Neural crest cell (in vitro differentiated cells): ENCODE data around the gene SEMA4D. TPM values are rescaled to one million over a fixed set of nuclear protein-coding genes. Genes with fewer than 3 reads are reported as not detected.
A peak's percentile ranks its signal among the peaks of the same experiment; 100 is the strongest.

Experiments used
- DNase-seq: peaks from one replicate; pipeline ENCODE4 v3.0.0; 2021; ENCODE audit warnings: low read depth, mixed read lengths, low spot score
- H3K27ac Mint-ChIP-seq: one replicate; pipeline ENCODE4 v1.8.0; 2021; ENCODE audit warnings: mild to moderate bottlenecking, mixed read lengths; ENCODE audit not compliant: unreplicated experiment
- H3K27me3 Mint-ChIP-seq: 2 replicates; pipeline ENCODE4 v1.8.0; 2021; ENCODE audit warnings: low read depth, mild to moderate bottlenecking, mixed read lengths
- H3K36me3 Mint-ChIP-seq: 2 replicates; pipeline ENCODE4 v1.8.0; 2021; ENCODE audit warnings: low read depth, mild to moderate bottlenecking, mixed read lengths
- H3K4me1 Mint-ChIP-seq: 2 replicates; pipeline ENCODE4 v1.8.0; 2021; ENCODE audit warnings: mixed read lengths
- H3K4me3 Mint-ChIP-seq: one replicate; pipeline ENCODE4 v1.8.0; 2021; ENCODE audit warnings: mild to moderate bottlenecking, mixed read lengths
- H3K9me3 Mint-ChIP-seq: 2 replicates; pipeline ENCODE4 v1.8.0; 2021; ENCODE audit warnings: mixed read lengths
- total RNA-seq: library from RNA; stranded (reverse); gene quantifications from 2 replicates; pipeline ENCODE4 v1.2.1, GENCODE V29; 2021
- TF ChIP-seq, protein P1 (sequence below): fragments of 200-600 bp; sonication (generic); conservative IDR thresholded peaks from 2 replicates; pipeline ENCODE4 v1.5.0; 2021; ENCODE audit warnings: antibody characterized with exemption, mild to moderate bottlenecking

The SEMA4D gene
- total RNA-seq, 1 donor from 2014 or later: 33.5 TPM

DNA sequence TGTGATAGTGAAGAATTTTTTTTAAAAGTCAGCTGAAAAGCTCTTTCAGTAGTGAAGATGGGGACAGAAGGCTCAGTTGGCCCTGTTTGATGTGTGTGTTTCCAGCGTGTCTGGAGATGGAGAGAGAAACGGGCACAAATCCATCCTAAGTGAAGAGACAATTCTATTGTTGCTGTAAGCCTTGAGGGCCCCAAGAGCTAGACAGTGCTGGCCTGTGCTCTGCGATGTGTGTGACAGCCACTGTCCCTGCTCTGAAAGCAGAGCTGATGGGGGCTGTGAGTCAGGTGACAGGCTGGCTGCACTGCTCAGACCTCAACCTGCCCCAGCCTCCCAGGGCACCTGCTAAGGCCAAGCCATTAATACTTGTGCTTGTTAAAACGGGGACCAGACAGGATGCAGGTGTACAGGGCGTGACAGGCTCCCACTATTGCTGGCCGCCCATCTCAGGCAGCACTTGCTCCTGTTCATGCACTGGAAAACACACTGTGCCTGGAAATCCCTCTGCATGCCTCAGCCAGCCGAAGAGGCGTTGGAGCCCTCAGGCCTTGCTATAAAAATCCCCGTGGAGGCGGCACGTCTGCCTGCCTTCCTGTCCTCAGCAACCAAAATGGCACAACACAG lies 44.6 kb upstream of the SEMA4D start:
- TF ChIP-seq, protein P1, sequence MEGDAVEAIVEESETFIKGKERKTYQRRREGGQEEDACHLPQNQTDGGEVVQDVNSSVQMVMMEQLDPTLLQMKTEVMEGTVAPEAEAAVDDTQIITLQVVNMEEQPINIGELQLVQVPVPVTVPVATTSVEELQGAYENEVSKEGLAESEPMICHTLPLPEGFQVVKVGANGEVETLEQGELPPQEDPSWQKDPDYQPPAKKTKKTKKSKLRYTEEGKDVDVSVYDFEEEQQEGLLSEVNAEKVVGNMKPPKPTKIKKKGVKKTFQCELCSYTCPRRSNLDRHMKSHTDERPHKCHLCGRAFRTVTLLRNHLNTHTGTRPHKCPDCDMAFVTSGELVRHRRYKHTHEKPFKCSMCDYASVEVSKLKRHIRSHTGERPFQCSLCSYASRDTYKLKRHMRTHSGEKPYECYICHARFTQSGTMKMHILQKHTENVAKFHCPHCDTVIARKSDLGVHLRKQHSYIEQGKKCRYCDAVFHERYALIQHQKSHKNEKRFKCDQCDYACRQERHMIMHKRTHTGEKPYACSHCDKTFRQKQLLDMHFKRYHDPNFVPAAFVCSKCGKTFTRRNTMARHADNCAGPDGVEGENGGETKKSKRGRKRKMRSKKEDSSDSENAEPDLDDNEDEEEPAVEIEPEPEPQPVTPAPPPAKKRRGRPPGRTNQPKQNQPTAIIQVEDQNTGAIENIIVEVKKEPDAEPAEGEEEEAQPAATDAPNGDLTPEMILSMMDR: no peak
- Mint-ChIP-seq H3K36me3 (peaks cover 4% of the 10 kb centered on the region), H3K27me3 (no peaks in the 10 kb centered on the region), H3K27ac (no peak overlapping the region), H3K4me1 (peaks cover 14% of the 10 kb centered on the region), H3K4me3 (no peak overlapping the region), H3K9me3 (peaks cover 8% of the 10 kb centered on the region)
- no peak for DNase-seq

DNA sequence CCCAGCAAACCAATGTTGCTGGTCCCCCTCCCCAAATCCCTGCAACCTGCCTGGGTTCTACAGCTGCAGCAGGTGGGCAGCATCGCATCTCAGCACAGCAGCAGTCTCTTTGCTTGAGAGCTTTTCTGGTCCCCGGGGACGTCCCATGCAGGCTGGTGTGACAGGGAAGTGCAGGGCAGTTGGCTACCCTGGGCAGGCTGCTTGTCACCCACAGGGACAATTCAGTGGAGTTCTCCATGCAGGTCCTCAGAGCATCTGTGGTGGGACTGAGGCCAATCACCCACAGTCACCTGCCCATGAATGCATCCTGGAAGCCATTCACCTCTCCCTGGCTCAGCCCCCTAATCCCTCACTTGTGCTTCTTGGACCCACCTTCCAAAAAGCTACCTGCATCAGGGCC lies 43.9 kb upstream of the SEMA4D start:
- Mint-ChIP-seq H3K36me3 (peaks cover 4% of the 10 kb centered on the region), H3K4me3 (no peak overlapping the region), H3K4me1 (peaks cover 14% of the 10 kb centered on the region), H3K27ac (no peak overlapping the region), H3K27me3 (no peaks in the 10 kb centered on the region), H3K9me3 (peaks cover 8% of the 10 kb centered on the region)
- no peak for DNase-seq
- TF ChIP-seq, protein P1: no peak

DNA sequence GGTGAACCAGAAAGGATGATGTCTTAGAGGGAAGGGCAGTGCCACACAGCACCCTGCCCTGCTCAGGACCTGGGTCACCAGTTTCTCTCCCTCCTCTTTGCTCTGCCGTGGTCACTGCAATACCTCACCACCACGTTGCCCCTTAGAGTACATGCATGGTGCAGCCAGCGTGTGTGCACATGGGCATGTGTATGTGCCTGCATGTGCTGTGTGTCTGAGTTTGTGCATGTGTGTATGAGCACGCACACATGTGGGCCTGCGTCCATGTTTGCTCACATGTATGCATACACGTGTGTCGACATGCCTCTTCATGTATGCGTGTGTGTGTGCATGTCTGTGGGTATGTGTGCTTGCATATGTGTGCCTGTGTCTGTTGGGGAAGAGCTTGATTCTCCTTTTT lies 41.5 kb upstream of the SEMA4D start:
- H3K4me1 Mint-ChIP-seq: peaks cover 14% of the 10 kb centered on the region
- no peak overlapping the region for H3K27ac Mint-ChIP-seq
- H3K27me3 Mint-ChIP-seq: no peaks in the 10 kb centered on the region

DNA sequence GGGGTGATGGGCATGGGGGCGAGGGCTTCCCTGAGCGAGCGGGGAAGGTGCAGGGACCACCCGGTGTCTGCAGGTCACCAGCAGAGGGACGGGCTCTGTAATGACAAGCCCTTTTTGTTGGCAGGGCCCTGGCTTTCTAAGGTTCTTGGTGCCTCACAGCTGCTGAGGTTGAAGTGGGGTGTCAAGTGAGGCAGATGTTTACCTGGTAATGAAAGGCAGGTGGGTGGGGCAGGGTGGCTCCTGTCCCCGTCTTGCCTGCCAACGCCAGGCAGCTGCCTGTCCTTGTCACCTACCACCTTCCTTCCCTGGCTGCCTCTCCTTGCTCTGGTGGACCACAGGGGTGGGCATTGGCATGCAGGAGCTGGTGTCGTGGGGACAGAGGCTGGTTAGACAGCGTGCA lies 41.0 kb upstream of the SEMA4D start:
- Mint-ChIP-seq H3K4me3 (no peak overlapping the region), H3K27me3 (no peaks in the 10 kb centered on the region), H3K4me1 (peaks cover 14% of the 10 kb centered on the region), H3K27ac (peak overlapping the region; percentile 43), H3K9me3 (no peaks in the 10 kb centered on the region), H3K36me3 (no peaks in the 10 kb centered on the region)
- no peak for DNase-seq
- TF ChIP-seq, protein P1: no peak

More for the DNA sequence above, 41.5 kb upstream of the SEMA4D start:
- Mint-ChIP-seq H3K4me3 (no peak overlapping the region), H3K36me3 (no peaks in the 10 kb centered on the region), H3K9me3 (no peaks in the 10 kb centered on the region)
- TF ChIP-seq, protein P1: no peak
- DNase-seq: no peak

DNA sequence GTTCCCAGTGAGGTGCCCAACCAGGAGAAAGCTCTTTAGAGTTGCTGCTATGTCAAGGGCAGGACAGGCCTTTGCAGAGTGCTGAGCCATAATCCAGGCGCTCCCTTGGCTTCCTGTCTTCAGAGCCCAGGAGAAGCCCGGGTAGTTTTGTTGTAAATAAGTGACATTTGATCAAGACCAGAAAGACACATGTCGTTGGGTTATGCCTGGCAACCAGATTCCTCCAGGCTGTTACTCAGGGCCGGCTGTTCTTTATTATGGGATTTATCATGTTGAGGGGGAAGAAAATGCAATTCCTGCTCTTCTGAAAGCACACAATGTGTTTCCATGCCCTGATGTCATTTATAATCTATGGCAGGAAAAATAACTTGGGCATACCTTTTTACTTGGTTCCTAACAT lies 39.3 kb upstream of the SEMA4D start:
- Mint-ChIP-seq H3K27ac (no peak overlapping the region), H3K9me3 (no peaks in the 10 kb centered on the region), H3K27me3 (no peaks in the 10 kb centered on the region), H3K4me1 (peaks cover 6% of the 10 kb centered on the region), H3K36me3 (no peaks in the 10 kb centered on the region), H3K4me3 (no peak overlapping the region)
- TF ChIP-seq, protein P1: no peak
- no peak for DNase-seq
